Liver (tissue), 9 donors: ENCODE data around the gene PTCD1. TPM values are rescaled to one million over a fixed set of nuclear protein-coding genes. Genes with fewer than 3 reads are reported as not detected.
A peak's percentile ranks its signal among the peaks of the same experiment; 100 is the strongest.

Experiments
- DNase-seq: peaks from one replicate; pipeline ENCODE4 v3.0.0-alpha.2; 2017; ENCODE audit warnings: low spot score
- H3K27ac ChIP-seq, 2 donors: one replicate each; pipeline ENCODE4 v1.7.0; 2013; ENCODE audit warnings: inconsistent platforms in 2 of 2, low read length in 2 of 2, control low read depth in 1 of 2, low read depth in 1 of 2, mild to moderate bottlenecking in 1 of 2
- H3K27me3 ChIP-seq, 4 donors: one replicate each; pipeline versions ENCODE4 v1.6.1 to v1.7.0; 2013; ENCODE audit warnings: low read length in 3 of 4, inconsistent platforms in 1 of 4, mild to moderate bottlenecking in 1 of 4, moderate library complexity in 1 of 4; ENCODE audit not compliant: control insufficient read depth in 4 of 4, insufficient read depth in 4 of 4
- H3K36me3 ChIP-seq, 4 donors: one replicate each; pipeline versions ENCODE4 v1.6.1 to v1.7.0; 2013; ENCODE audit warnings: low read length in 3 of 4, mild to moderate bottlenecking in 3 of 4, low read depth in 1 of 4, moderate library complexity in 1 of 4; ENCODE audit not compliant: control insufficient read depth in 4 of 4, insufficient read depth in 3 of 4
- H3K4me1 ChIP-seq, 4 donors: one replicate each; pipeline versions ENCODE4 v1.6.1 to v1.7.0; 2013; ENCODE audit warnings: low read length in 3 of 4, mild to moderate bottlenecking in 3 of 4, moderate library complexity in 1 of 4; ENCODE audit not compliant: control insufficient read depth in 4 of 4, insufficient read depth in 4 of 4
- H3K4me3 ChIP-seq, 3 donors: one replicate each; pipeline versions ENCODE4 v1.6.1 to v1.7.0; 2013; ENCODE audit warnings: low read length in 3 of 3, control low read depth in 1 of 3, low read depth in 1 of 3, mild to moderate bottlenecking in 1 of 3
- H3K9ac ChIP-seq, 2 donors: one replicate each; pipeline ENCODE4 v1.7.0; 2013; ENCODE audit warnings: low read length in 2 of 2, mild to moderate bottlenecking in 2 of 2, moderate library complexity in 2 of 2, control low read depth in 1 of 2, low read depth in 1 of 2
- H3K9me3 ChIP-seq, 4 donors: one replicate each; pipeline versions ENCODE4 v1.6.1 to v1.7.0; 2013; ENCODE audit warnings: low read length in 3 of 4; ENCODE audit not compliant: control insufficient read depth in 4 of 4
- EGR1 ChIP-seq, 2 donors: IDR thresholded peaks; 2 replicates each; pipeline ENCODE4 v1.6.1; 2016 to 2018; ENCODE audit warnings: antibody characterized with exemption in 2 of 2, low read depth in 2 of 2
- FOXA1 ChIP-seq: IDR thresholded peaks from 2 replicates; pipeline ENCODE4 v1.6.1; 2016; ENCODE audit warnings: antibody characterized with exemption
- FOXA2 ChIP-seq: IDR thresholded peaks from 2 replicates; pipeline ENCODE4 v1.6.1; 2016; ENCODE audit warnings: antibody characterized with exemption
- GABPA ChIP-seq, 2 donors: IDR thresholded peaks in 1 of 2; conservative IDR thresholded peaks in 1 of 2; 2 replicates each; pipeline ENCODE4 v1.6.1; 2016; ENCODE audit warnings: antibody characterized with exemption in 2 of 2, mild to moderate bottlenecking in 1 of 2, moderate library complexity in 1 of 2
- HNF4A ChIP-seq, 2 donors: conservative IDR thresholded peaks; 2 replicates each; pipeline ENCODE4 v1.6.1; 2016; ENCODE audit warnings: antibody characterized with exemption in 2 of 2, mild to moderate bottlenecking in 2 of 2
- JUND ChIP-seq, 2 donors: IDR thresholded peaks; 2 replicates each; pipeline ENCODE4 v1.6.1; 2016; ENCODE audit warnings: antibody characterized with exemption in 2 of 2
- NR2F2 ChIP-seq: IDR thresholded peaks from 2 replicates; pipeline ENCODE4 v1.6.1; 2016; ENCODE audit warnings: antibody characterized with exemption
- RAD21 ChIP-seq, 2 donors: IDR thresholded peaks; 2 replicates each; pipeline ENCODE4 v1.6.1; 2016; ENCODE audit warnings: antibody characterized with exemption in 2 of 2, mild to moderate bottlenecking in 2 of 2
- RXRA ChIP-seq, 2 donors: IDR thresholded peaks; 2 replicates each; pipeline ENCODE4 v1.6.1; 2017 to 2018; ENCODE audit warnings: antibody characterized with exemption in 2 of 2, mild to moderate bottlenecking in 1 of 2
- SP1 ChIP-seq: IDR thresholded peaks from 2 replicates; pipeline ENCODE4 v1.6.1; 2018; ENCODE audit warnings: antibody characterized with exemption, mild to moderate bottlenecking
- TAF1 ChIP-seq: conservative IDR thresholded peaks from 2 replicates; pipeline ENCODE4 v1.6.1; 2016; ENCODE audit warnings: antibody characterized with exemption, mild to moderate bottlenecking
- WGBS: extraction: QIAGEN DNeasy Blood & Tissue Kit; methylation state at CpG from one replicate; pipeline ENCODE4 v1.1.7; 2013; 5-methylcytosine and 5-hydroxymethylcytosine counted together
- polyA plus RNA-seq, 2 donors: library from polyadenylated mRNA; stranded (reverse) in 1 of 2; unstranded in 1 of 2; fragments of 200-250 nt in 1 of 2; fragments of >200 nt in 1 of 2; fragmentation: Nextera tagmentation in 1 of 2; extraction: Ambion mirVana in 1 of 2; gene quantifications; one replicate each; pipeline versions ENCODE4 v1.2.1 to v1.2.3, GENCODE V29; 2013 to 2015
- total RNA-seq, 2 donors: library from RNA; depleted of rRNA; stranded (reverse); fragments of >200 nt; gene quantifications; one replicate each; pipeline ENCODE4 v1.2.3, GENCODE V29; 2014
- TF ChIP-seq, protein P1 (sequence below): IDR thresholded peaks from 2 replicates; pipeline ENCODE4 v1.6.1; 2016; ENCODE audit warnings: antibody characterized with exemption
- TF ChIP-seq, protein P2 (sequence below): IDR thresholded peaks from 2 replicates; pipeline ENCODE4 v1.6.1; 2016; ENCODE audit warnings: antibody characterized with exemption
- TF ChIP-seq, protein P3 (sequence below): fragments of 150-350 bp; IDR thresholded peaks from 2 replicates; pipeline ENCODE4 v1.5.1; 2017; ENCODE audit warnings: improper control_type of control experiment, low read depth, low read length; ENCODE audit not compliant: missing input control
- donor health status: healthy.
- donor health status: healthy.
- donor health status: healthy.
- donor health status: healthy.
- donor health status: healthy.

PTCD1 gene
- total and polyA plus RNA-seq, 4 donors: 3.1 to 4.3 (median 3.8) TPM

DNA sequence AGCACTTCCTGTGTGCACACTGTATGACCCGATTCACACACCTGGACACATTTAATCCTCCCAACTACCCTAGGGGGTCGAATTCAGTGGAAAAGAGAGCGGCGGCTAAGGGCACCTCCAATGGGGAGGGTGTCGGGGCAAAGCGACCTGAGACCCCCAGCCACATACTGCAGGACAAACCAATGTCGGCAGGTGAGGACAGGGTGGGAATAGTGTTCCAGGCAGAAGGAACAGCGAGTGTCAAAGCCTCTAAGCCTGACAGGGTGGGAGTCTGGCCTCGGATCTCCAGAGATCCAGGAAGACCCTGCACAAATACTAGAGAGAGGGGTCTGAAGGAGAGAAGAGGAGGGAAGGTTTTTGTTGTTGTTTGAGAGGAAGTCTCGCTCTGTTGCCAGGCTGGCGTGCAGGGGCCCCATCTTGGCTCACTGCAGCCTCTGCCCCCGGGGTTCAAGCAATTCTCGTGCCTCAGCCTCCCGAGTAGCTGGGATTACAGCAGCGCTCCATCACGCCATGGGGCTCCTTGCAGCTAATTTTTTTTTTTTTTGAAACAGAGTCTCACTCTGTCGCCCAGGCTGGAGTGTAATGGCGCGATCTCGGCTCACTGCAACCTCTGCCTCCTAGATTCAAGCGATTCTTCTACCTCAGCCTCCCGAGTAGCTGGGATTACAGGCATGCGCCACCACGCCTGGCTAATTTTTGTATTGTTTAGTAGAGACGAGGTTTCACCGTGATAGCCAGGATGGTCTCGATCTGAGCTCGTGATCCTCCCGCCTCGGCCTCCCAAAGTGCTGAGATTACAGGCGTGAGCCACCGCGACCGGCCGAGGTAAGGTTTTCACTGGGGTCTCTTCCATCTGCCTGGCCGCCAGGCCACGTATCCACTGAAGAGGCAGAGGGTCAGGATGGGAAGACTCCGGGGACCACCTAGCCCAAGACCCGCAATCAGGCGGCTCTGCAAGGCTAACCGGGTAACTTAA lies 65.2 kb downstream of the PTCD1 start:
- Histone ChIP-seq H3K36me3 (no peaks in the 10 kb centered on the region), H3K9ac (no peak overlapping the region), H3K9me3 (no peaks in the 10 kb centered on the region), H3K4me3 (peak overlapping the region in 2 of 3 donors; percentile 87 to 98), H3K4me1 (peaks cover 7 to 23% (median 14%) of the 10 kb centered on the region in 4 donors), H3K27ac (peak overlapping the region; percentile 85 to 90), H3K27me3 (no peaks in the 10 kb centered on the region)
- DNase-seq: no peak
- WGBS: 87% methylated on average over 41 of the region's 41 CpGs
- TF ChIP-seq, protein P1, sequence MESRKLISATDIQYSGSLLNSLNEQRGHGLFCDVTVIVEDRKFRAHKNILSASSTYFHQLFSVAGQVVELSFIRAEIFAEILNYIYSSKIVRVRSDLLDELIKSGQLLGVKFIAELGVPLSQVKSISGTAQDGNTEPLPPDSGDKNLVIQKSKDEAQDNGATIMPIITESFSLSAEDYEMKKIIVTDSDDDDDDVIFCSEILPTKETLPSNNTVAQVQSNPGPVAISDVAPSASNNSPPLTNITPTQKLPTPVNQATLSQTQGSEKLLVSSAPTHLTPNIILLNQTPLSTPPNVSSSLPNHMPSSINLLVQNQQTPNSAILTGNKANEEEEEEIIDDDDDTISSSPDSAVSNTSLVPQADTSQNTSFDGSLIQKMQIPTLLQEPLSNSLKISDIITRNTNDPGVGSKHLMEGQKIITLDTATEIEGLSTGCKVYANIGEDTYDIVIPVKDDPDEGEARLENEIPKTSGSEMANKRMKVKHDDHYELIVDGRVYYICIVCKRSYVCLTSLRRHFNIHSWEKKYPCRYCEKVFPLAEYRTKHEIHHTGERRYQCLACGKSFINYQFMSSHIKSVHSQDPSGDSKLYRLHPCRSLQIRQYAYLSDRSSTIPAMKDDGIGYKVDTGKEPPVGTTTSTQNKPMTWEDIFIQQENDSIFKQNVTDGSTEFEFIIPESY: no peak
- TF ChIP-seq RXRA (IDR thresholded peaks at IDR 0.05) (no peak), FOXA2 (no peak), RAD21 (IDR thresholded peaks at IDR 0.05) (no peak), EGR1 (IDR thresholded peaks at IDR 0.05; ENCODE audit: low read depth in 2 of 2) (no peak), JUND (IDR thresholded peaks at IDR 0.05) (no peak), TAF1 (no peak), FOXA1 (no peak)
- TF ChIP-seq, protein P2, sequence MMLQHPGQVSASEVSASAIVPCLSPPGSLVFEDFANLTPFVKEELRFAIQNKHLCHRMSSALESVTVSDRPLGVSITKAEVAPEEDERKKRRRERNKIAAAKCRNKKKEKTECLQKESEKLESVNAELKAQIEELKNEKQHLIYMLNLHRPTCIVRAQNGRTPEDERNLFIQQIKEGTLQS: no peak
- TF ChIP-seq, protein P3, sequence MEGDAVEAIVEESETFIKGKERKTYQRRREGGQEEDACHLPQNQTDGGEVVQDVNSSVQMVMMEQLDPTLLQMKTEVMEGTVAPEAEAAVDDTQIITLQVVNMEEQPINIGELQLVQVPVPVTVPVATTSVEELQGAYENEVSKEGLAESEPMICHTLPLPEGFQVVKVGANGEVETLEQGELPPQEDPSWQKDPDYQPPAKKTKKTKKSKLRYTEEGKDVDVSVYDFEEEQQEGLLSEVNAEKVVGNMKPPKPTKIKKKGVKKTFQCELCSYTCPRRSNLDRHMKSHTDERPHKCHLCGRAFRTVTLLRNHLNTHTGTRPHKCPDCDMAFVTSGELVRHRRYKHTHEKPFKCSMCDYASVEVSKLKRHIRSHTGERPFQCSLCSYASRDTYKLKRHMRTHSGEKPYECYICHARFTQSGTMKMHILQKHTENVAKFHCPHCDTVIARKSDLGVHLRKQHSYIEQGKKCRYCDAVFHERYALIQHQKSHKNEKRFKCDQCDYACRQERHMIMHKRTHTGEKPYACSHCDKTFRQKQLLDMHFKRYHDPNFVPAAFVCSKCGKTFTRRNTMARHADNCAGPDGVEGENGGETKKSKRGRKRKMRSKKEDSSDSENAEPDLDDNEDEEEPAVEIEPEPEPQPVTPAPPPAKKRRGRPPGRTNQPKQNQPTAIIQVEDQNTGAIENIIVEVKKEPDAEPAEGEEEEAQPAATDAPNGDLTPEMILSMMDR: no peak

DNA sequence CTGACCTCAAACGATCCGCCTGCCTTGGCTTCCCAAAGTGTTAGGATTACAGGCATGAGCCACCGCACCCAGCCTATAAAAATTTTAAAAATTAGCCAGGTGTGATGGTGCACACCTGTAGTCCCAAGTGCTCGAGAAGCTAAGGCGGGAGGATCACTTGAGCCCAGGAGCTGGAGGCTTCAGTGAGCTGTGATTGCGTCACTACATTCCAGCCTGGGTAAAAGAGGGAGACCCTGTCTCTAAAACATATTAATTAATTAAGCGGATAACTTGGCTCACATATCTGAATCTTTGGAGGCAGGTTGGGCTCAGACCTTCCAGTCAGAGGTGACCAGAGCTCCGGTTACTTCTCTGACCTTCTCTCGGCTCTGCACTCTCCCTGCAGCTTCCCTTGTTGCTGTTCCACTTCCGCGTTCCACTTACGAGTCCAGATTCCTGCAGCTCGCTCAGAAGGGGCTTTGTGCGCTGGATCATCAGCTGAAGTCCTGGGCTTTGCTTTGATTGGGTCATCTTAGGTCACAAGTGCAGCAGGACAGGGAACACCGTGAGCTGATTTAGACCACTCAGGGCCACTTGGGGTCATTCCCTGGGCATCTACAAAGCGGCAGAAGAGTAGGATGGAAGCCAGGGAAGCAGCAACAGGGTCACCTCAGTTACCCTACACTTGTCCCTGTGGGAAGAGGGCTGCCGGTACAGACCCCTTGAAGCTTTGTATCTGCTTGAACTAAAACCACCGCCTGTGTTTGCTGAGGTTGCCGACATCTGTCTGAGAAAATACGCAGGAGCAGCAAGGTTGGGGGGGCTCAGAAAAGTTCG lies 66.1 kb downstream of the PTCD1 start:
- H3K4me3 ChIP-seq: no peak overlapping the region
- H3K36me3 ChIP-seq: no peaks in the 10 kb centered on the region
- peaks cover 7 to 23% (median 14%) of the 10 kb centered on the region in 4 donors for H3K4me1 ChIP-seq
- H3K9me3 ChIP-seq: no peaks in the 10 kb centered on the region
- WGBS: 45% methylated on average over 21 of the region's 21 CpGs
- no peak overlapping the region for H3K9ac ChIP-seq
- TF ChIP-seq NR2F2 (peak; percentile 46), GABPA (IDR thresholded peaks at IDR 0.05 in 1 of 2, conservative IDR thresholded peaks at IDR 0.05 in 1 of 2) (no peak), HNF4A (conservative IDR thresholded peaks at IDR 0.05) (peak in 1 of 2 donors; percentile 27), RXRA (IDR thresholded peaks at IDR 0.05) (peak in 1 of 2 donors; percentile 81), SP1 (peak; percentile 60)
- TF ChIP-seq, protein P3: no peak
- H3K27ac ChIP-seq: no peak overlapping the region
- no peak for DNase-seq
- H3K27me3 ChIP-seq: no peaks in the 10 kb centered on the region
